Calu3 (cell line): ENCODE results near the gene ZFP36L2. TPM values are rescaled to one million over a fixed set of nuclear protein-coding genes. Genes with fewer than 3 reads are reported as not detected.

ENCODE experiments used
- BruUV-seq: library from RNA; stranded (reverse); fragments of 400-500 nt; replicated peaks from 2 replicates; lab custom pipeline; 2021; lab: Mats Ljungman, UMichigan
- CTCF ChIA-PET: fragments of 300-600 bp; sonication (Branson Sonifier 250); formaldehyde crosslinking; loops from one replicate; lab custom pipeline; 2022; ENCODE audit warnings: antibody characterized with exemption; lab: Charles Lee
- DNase-seq: peaks from one replicate; pipeline ENCODE4 v3.0.0; 2022
- H3K27ac Mint-ChIP-seq: one replicate; pipeline ENCODE4 v1.8.0; 2022; ENCODE audit warnings: mixed read lengths; ENCODE audit not compliant: unreplicated experiment
- H3K27me3 Mint-ChIP-seq: one replicate; pipeline ENCODE4 v1.8.0; 2022; ENCODE audit warnings: mixed read lengths; ENCODE audit not compliant: unreplicated experiment
- H3K36me3 Mint-ChIP-seq: one replicate; pipeline ENCODE4 v1.8.0; 2022; ENCODE audit warnings: mild to moderate bottlenecking, moderate library complexity, mixed read lengths; ENCODE audit not compliant: insufficient read depth, unreplicated experiment
- H3K4me1 Mint-ChIP-seq: one replicate; pipeline ENCODE4 v1.8.0; 2022; ENCODE audit warnings: mild to moderate bottlenecking, low read depth, mixed read lengths; ENCODE audit not compliant: unreplicated experiment
- H3K4me3 Mint-ChIP-seq: one replicate; pipeline ENCODE4 v1.8.0; 2022; ENCODE audit warnings: mild to moderate bottlenecking, low read depth, moderate library complexity, mixed read lengths; ENCODE audit not compliant: unreplicated experiment
- H3K9me3 Mint-ChIP-seq: one replicate; pipeline ENCODE4 v1.8.0; 2022; ENCODE audit warnings: low read depth, mixed read lengths; ENCODE audit not compliant: unreplicated experiment
- intact Hi-C: fragments of 100-400 bp; cut with micrococcal nuclease; formaldehyde crosslinking; loops from one replicate; pipeline ENCODE4 v1.10.0; 2022; ENCODE audit not compliant: unreplicated experiment
- total RNA-seq: library from RNA; stranded (reverse); gene quantifications from 2 replicates; pipeline ENCODE4 v1.2.3, GENCODE V29; 2022
- TF ChIP-seq, protein P1 (sequence below): fragments of 200-600 bp; IDR thresholded peaks from one replicate; pipeline ENCODE4 v1.8.0; 2022; ENCODE audit warnings: antibody characterized with exemption; ENCODE audit not compliant: unreplicated experiment

Gene ZFP36L2
- total RNA-seq, 1 experiment from 2014 or later: 90.7 TPM

DNA sequence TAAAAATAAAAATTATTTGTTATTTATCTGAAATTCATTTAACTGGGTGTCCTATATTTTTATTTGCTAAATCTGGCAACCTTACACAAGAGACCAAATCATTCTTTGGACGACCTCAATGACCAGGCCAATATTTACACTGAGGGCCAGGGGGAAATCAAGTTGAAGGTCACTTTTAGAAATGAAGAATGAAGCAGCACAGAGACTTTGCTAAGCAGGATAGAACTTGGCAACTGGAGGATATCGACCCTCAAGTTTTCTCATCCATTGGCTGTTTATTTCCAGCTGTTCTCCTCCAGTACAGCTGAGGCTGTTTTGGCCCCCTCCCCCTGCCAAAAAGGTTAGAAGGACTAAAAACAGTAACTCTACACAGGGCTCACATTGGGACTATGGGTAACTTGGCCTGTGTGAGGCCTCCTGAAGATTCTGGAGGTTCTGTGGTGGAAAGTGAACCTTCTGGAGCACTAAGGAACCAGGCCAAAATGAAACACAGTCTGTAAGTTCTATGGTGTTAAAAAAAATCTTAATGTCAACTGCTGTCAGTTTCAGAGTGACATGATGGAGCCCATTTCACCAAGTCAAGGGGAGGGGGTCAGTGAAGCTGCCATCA, 32.2 kb upstream of the ZFP36L2 start:
- no peak for DNase-seq
- Mint-ChIP-seq H3K27me3 (no peaks in the 10 kb centered on the region), H3K36me3 (no peaks in the 10 kb centered on the region), H3K4me3 (no peak overlapping the region), H3K4me1 (no peaks in the 10 kb centered on the region), H3K9me3 (no peaks in the 10 kb centered on the region), H3K27ac (no peak overlapping the region)
- TF ChIP-seq, protein P1, sequence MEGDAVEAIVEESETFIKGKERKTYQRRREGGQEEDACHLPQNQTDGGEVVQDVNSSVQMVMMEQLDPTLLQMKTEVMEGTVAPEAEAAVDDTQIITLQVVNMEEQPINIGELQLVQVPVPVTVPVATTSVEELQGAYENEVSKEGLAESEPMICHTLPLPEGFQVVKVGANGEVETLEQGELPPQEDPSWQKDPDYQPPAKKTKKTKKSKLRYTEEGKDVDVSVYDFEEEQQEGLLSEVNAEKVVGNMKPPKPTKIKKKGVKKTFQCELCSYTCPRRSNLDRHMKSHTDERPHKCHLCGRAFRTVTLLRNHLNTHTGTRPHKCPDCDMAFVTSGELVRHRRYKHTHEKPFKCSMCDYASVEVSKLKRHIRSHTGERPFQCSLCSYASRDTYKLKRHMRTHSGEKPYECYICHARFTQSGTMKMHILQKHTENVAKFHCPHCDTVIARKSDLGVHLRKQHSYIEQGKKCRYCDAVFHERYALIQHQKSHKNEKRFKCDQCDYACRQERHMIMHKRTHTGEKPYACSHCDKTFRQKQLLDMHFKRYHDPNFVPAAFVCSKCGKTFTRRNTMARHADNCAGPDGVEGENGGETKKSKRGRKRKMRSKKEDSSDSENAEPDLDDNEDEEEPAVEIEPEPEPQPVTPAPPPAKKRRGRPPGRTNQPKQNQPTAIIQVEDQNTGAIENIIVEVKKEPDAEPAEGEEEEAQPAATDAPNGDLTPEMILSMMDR: no peak
- CTCF ChIA-PET: no interaction called here
- intact Hi-C loops: no loop called here
- BruUV-seq: no TSS peak

DNA sequence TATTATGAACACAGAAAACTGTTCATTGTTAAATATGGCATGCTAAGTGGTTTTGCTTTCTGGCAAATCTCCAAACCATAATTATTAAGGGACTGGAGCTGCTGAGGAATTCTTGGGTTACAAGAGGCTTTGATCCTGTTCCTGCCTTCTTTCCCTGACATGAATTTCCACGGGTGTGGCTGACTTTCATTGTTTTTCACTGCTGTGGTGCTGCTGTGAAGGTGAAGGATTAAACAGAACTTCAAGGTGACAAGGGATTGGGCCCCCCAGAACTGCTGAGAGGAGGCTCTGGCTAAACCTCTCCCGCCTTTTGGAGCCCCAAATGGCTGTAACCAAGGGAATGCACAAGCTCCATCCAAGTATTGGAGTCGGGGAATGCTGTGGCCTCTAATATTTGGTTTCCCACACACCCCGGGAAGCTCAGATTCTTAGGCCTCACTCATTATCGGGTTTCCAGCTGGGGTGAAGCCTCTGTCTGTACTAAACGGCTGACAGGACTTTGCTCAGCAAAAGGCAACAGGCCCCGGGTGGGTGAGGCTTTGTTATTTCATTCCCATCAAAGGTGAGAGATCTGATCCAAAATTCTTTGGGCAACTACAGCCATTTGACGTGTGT, 29.0 kb upstream of the ZFP36L2 start:
- no TSS peak for BruUV-seq
- intact Hi-C loops: no loop called here
- H3K27ac Mint-ChIP-seq: no peak overlapping the region
- CTCF ChIA-PET: no interaction called here
- H3K4me3 Mint-ChIP-seq: no peak overlapping the region
- H3K4me1 Mint-ChIP-seq: no peaks in the 10 kb centered on the region
- no peak for DNase-seq
- no peaks in the 10 kb centered on the region for H3K27me3 Mint-ChIP-seq
- TF ChIP-seq, protein P1: no peak
- no peaks in the 10 kb centered on the region for H3K9me3 Mint-ChIP-seq
- H3K36me3 Mint-ChIP-seq: no peaks in the 10 kb centered on the region

DNA sequence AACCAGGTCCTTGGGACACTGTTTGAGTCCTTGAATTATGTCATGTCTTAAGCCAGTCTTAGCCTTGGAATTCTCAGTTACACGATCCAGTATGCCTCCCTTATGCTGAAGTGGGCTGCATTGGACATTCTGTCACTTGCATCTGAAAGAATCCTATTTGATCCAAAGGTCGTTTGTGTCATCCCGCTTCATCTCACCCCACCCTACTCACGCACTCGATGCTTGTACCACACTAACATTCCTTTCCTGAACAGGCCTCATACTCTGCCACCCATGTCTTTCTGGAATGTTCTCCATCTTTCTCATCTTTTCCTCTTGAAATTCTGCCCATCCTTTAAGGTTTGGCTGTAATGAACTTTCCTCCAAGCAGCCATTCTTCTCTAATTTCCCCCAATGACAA, 27.9 kb upstream of the ZFP36L2 start:
- no TSS peak for BruUV-seq
- no peak for DNase-seq
- intact Hi-C loops: no loop called here
- no peak overlapping the region for H3K27ac Mint-ChIP-seq
- CTCF ChIA-PET: no interaction called here
- no peaks in the 10 kb centered on the region for H3K9me3 Mint-ChIP-seq
- no peaks in the 10 kb centered on the region for H3K4me1 Mint-ChIP-seq
- no peaks in the 10 kb centered on the region for H3K36me3 Mint-ChIP-seq
- no peak overlapping the region for H3K4me3 Mint-ChIP-seq
- no peaks in the 10 kb centered on the region for H3K27me3 Mint-ChIP-seq
- TF ChIP-seq, protein P1: no peak

DNA sequence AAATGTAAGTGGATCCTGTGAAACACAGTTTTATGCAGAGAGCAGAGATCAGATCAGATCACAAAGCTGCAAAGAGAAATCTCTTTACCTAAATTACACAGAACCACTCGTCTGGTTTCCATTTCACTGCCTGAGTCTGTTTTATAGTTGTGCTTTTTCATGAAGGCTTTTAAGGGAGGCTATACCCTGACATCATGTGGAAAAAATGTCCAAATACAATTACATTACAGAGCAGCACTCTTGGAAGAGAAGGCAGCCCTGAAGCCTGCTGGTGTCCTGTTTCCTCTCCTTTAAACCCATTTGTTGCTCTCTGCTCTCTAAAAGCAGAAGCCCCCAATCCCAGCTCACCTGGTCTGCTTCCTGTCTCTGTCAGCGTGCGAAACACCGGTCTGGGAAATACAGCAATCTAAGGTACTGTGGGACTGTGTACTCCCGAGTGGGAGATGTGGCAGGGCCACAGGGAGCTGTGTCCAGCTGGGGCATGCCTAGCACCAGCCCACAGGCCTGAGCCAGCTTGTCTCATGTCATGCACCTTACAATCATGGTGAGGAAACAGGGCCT, 24.8 kb upstream of the ZFP36L2 start:
- TF ChIP-seq, protein P1: no peak
- H3K27ac Mint-ChIP-seq: no peak overlapping the region
- intact Hi-C loops: no loop called here
- H3K27me3 Mint-ChIP-seq: no peaks in the 10 kb centered on the region
- H3K9me3 Mint-ChIP-seq: no peaks in the 10 kb centered on the region
- no peaks in the 10 kb centered on the region for H3K36me3 Mint-ChIP-seq
- CTCF ChIA-PET: no interaction called here
- no TSS peak for BruUV-seq
- DNase-seq: no peak
- H3K4me3 Mint-ChIP-seq: no peak overlapping the region
- no peaks in the 10 kb centered on the region for H3K4me1 Mint-ChIP-seq
